HL-60 (cell line): ENCODE results near the gene ROS1.

ENCODE experiments used
- CTCF ChIP-seq: IDR thresholded peaks from one replicate; pipeline ENCODE4 v1.5.1; 2011; ENCODE audit warnings: low read length, control low read depth, inconsistent platforms; ENCODE audit not compliant: insufficient read depth
- GABPA ChIP-seq: IDR thresholded peaks from 2 replicates; pipeline ENCODE4 v1.6.1; 2012; ENCODE audit warnings: low read depth
- POLR2AphosphoS5 ChIP-seq: IDR thresholded peaks from 2 replicates; pipeline ENCODE4 v1.6.1; 2012; ENCODE audit warnings: low read depth

GRCh38 chr6:117276778-117277316 lies 148.9 kb downstream of the ROS1 start:
- TF ChIP-seq CTCF, result no peak
- no peak for TF ChIP-seq GABPA
- no peak for TF ChIP-seq POLR2AphosphoS5
